Measurements from ENCODE around the gene ZNF768.
A peak's percentile ranks its signal among the peaks of the same experiment; 100 is the strongest.
"Not testable (repeated sequence)": the region's sequence is repeated elsewhere in the genome, so short reads cannot be mapped to it uniquely, and the experiment has no call there.

The ZNF768 gene

GRCh38 chr16:30555315-30556124, 29.2 kb upstream of the ZNF768 start:
- no peak for DNase-seq (ENCODE audit: low read depth in 2 of 2)

GRCh38 chr16:30554557-30555314, 28.4 kb upstream of the ZNF768 start:
- no peak for DNase-seq (ENCODE audit: low read depth in 2 of 2)

- no peak for DNase-seq (ENCODE audit: low read depth in 2 of 2)
Measured at GRCh38 chr16:30553393-30553899, 27.1 kb upstream of the ZNF768 start.

GRCh38 chr16:30552956-30553355, 26.6 kb upstream of the ZNF768 start:
- DNase-seq (ENCODE audit: low read depth in 2 of 2) = no peak

- DNase-seq (ENCODE audit: low read depth in 2 of 2) = no peak
Measured at GRCh38 chr16:30551781-30552180, 25.4 kb upstream of the ZNF768 start.

- DNase-seq (ENCODE audit: low read depth in 2 of 2) = no peak
Measured at GRCh38 chr16:30548416-30549253, 22.3 kb upstream of the ZNF768 start.

- no peak for DNase-seq (ENCODE audit: low read depth in 2 of 2)
Measured at GRCh38 chr16:30546115-30546514, 19.7 kb upstream of the ZNF768 start.

GRCh38 chr16:30543067-30543466, 16.7 kb upstream of the ZNF768 start:
- no peak for DNase-seq (ENCODE audit: low read depth in 2 of 2)

GRCh38 chr16:30541502-30542329, 15.3 kb upstream of the ZNF768 start:
- no peak for DNase-seq (ENCODE audit: low read depth in 2 of 2)

GRCh38 chr16:30540916-30541464, 14.6 kb upstream of the ZNF768 start:
- DNase-seq (ENCODE audit: low read depth in 2 of 2) = not testable (repeated sequence)

GRCh38 chr16:30539986-30540526, 13.7 kb upstream of the ZNF768 start:
- not testable (repeated sequence) for DNase-seq (ENCODE audit: low read depth in 2 of 2)

GRCh38 chr16:30539000-30539964, 12.9 kb upstream of the ZNF768 start:
- no peak for DNase-seq (ENCODE audit: low read depth in 2 of 2)

GRCh38 chr16:30536391-30537024, 10.1 kb upstream of the ZNF768 start:
- DNase-seq (ENCODE audit: low read depth in 2 of 2) = not testable (repeated sequence)

- peak in 1 of 2 donors; percentile 58 for DNase-seq (ENCODE audit: low read depth in 2 of 2)
Measured at GRCh38 chr16:30535777-30536190, 9.4 kb upstream of the ZNF768 start.

GRCh38 chr16:30535106-30535776, 8.9 kb upstream of the ZNF768 start:
- no peak for DNase-seq (ENCODE audit: low read depth in 2 of 2)

GRCh38 chr16:30534368-30535105, 8.2 kb upstream of the ZNF768 start, which contains the start of gene ZNF747:
TSS of gene ZNF747 (minus strand) at chr16:30534858. CDS start at chr16:30534679, 179 bp downstream.
- peak; percentile 86 to 87 for DNase-seq (ENCODE audit: low read depth in 2 of 2)

- no peak for DNase-seq (ENCODE audit: low read depth in 2 of 2)
Measured at GRCh38 chr16:30533748-30534367, 7.5 kb upstream of the ZNF768 start.
